B cell (primary cell): ENCODE results near the gene ELAC1. TPM values are rescaled to one million over a fixed set of nuclear protein-coding genes. Genes with fewer than 3 reads are reported as not detected.

Source experiments
- ATAC-seq: fragments of 200-7000 bp; cut with Tn5 transposase; one replicate; pipeline ENCODE4 v1.10.0; 2021; ENCODE audit warnings: low read depth, mild to moderate bottlenecking, moderate number of reproducible peaks, moderate library complexity
- CTCF ChIA-PET: fragments of 350-600 bp; sonication (Branson Sonifier 250); formaldehyde crosslinking; loops from one replicate; lab custom pipeline; 2021; ENCODE audit warnings: antibody characterized with exemption, inconsistent platforms; lab: Charles Lee
- POLR2A ChIA-PET: fragments of 350-600 bp; sonication (Branson Sonifier 250); formaldehyde crosslinking; loops from one replicate; lab custom pipeline; 2021; ENCODE audit warnings: antibody characterized with exemption; lab: Charles Lee
- DNase-seq: peaks from one replicate; pipeline ENCODE4 v3.0.0; 2013
- H2AFZ ChIP-seq: 2 replicates; pipeline ENCODE4 v1.6.1; 2012; ENCODE audit warnings: mild to moderate bottlenecking, low read depth, low read length; ENCODE audit not compliant: insufficient read depth, poor library complexity, severe bottlenecking
- H3K27ac ChIP-seq, 2 donors: 1 replicate in 1 of 2; 2 replicates in 1 of 2; pipeline ENCODE4 v1.5.1; 2012 to 2013; ENCODE audit warnings: low read length in 2 of 2, mild to moderate bottlenecking in 2 of 2, moderate library complexity in 1 of 2
- H3K27me3 ChIP-seq, 4 experiments: fragments of 200-600 bp in 1 of 4; sonication (generic) in 1 of 4; replicated peaks in 1 of 4; 1 replicate in 2 of 4; 2 replicates in 2 of 4; pipeline versions ENCODE4 v1.6.1 to v1.7.0; 2013 to 2016; ENCODE audit warnings: low read length in 3 of 4, mild to moderate bottlenecking in 2 of 4, mixed read lengths in 1 of 4, moderate library complexity in 1 of 4; ENCODE audit not compliant: insufficient read depth in 4 of 4, control insufficient read depth in 3 of 4; ENCODE audit errors: control extremely low read depth in 1 of 4
- H3K36me3 ChIP-seq, 2 experiments: replicated peaks in 1 of 2; 1 replicate in 1 of 2; 2 replicates in 1 of 2; pipeline versions ENCODE4 v1.6.1 to v1.7.1; 2013; ENCODE audit warnings: low read length in 1 of 2; ENCODE audit not compliant: insufficient read depth in 2 of 2, control insufficient read depth in 1 of 2; ENCODE audit errors: control extremely low read depth in 1 of 2, extremely low read depth in 1 of 2
- H3K4me1 ChIP-seq, 2 donors: fragments of 200-600 bp in 1 of 2; sonication (generic) in 1 of 2; 1 replicate in 1 of 2; 2 replicates in 1 of 2; pipeline versions ENCODE4 v1.5.1 to v1.6.1; 2013 to 2017; ENCODE audit warnings: low read length in 2 of 2; ENCODE audit not compliant: control insufficient read depth in 2 of 2, insufficient read depth in 2 of 2
- H3K4me2 ChIP-seq: replicated peaks from 2 replicates; pipeline ENCODE3; 2012; ENCODE audit warnings: mild to moderate bottlenecking, low read depth, low read length; ENCODE audit not compliant: poor library complexity, severe bottlenecking
- H3K4me3 ChIP-seq, 5 experiments: fragments of 200-600 bp in 1 of 5; sonication (generic) in 1 of 5; 1 replicate in 3 of 5; 2 replicates in 2 of 5; pipeline versions ENCODE4 v1.5.1 to v1.7.0; 2011 to 2016; ENCODE audit warnings: low read length in 4 of 5, mild to moderate bottlenecking in 4 of 5, low read depth in 2 of 5, control low read depth in 1 of 5, moderate library complexity in 1 of 5; ENCODE audit not compliant: insufficient read depth in 1 of 5; ENCODE audit errors: control extremely low read depth in 1 of 5, extremely low read depth in 1 of 5
- H3K79me2 ChIP-seq: fragments of 200-600 bp; sonication (generic); one replicate; pipeline ENCODE4 v1.6.0; 2016; ENCODE audit warnings: low read length; ENCODE audit not compliant: control insufficient read depth, insufficient read depth
- H3K9ac ChIP-seq: fragments of 200-600 bp; sonication (generic); 2 replicates; pipeline ENCODE4 v1.6.1; 2017; ENCODE audit warnings: mild to moderate bottlenecking, low read length, moderate library complexity
- H3K9me3 ChIP-seq, 3 donors: one replicate each; pipeline versions ENCODE4 v1.6.1 to v1.7.1; 2013; ENCODE audit warnings: low read length in 2 of 3; ENCODE audit not compliant: control insufficient read depth in 2 of 3, insufficient read depth in 1 of 3; ENCODE audit errors: control extremely low read depth in 1 of 3
- H4K20me1 ChIP-seq: 2 replicates; pipeline ENCODE4 v1.6.0; 2012; ENCODE audit warnings: mild to moderate bottlenecking, low read length; ENCODE audit not compliant: insufficient read depth, control insufficient read depth, poor library complexity, severe bottlenecking
- H3K27ac Mint-ChIP-seq: one replicate; pipeline ENCODE4 v1.8.0; 2021; ENCODE audit warnings: mixed read lengths
- H3K27me3 Mint-ChIP-seq: one replicate; pipeline ENCODE4 v1.8.0; 2021; ENCODE audit warnings: mixed read lengths
- H3K4me1 Mint-ChIP-seq: one replicate; pipeline ENCODE4 v1.8.0; 2021; ENCODE audit warnings: mixed read lengths
- H3K4me3 Mint-ChIP-seq: one replicate; pipeline ENCODE4 v1.8.0; 2021; ENCODE audit warnings: mixed read lengths
- H3K9me3 Mint-ChIP-seq: one replicate; pipeline ENCODE4 v1.8.0; 2022; ENCODE audit warnings: mixed read lengths; ENCODE audit not compliant: insufficient read depth
- CTCF ChIP-seq: fragments of 200-600 bp; IDR thresholded peaks from one replicate; pipeline ENCODE4 v1.8.0; 2022; ENCODE audit warnings: antibody characterized with exemption, mild to moderate bottlenecking
- EZH2 ChIP-seq: IDR thresholded peaks from 2 replicates; pipeline ENCODE4 v1.6.1; 2012; ENCODE audit warnings: borderline replicate concordance, low read depth, mild to moderate bottlenecking, moderate library complexity, low read length; ENCODE audit not compliant: insufficient read depth, poor library complexity, severe bottlenecking
- WGBS: methylation state at CpG from one replicate; pipeline ENCODE4 v1.1.5; 2013; ENCODE audit warnings: missing lambda C conversion rate; ENCODE audit not compliant: insufficient coverage; 5-methylcytosine and 5-hydroxymethylcytosine counted together
- intact Hi-C: fragments of 100-400 bp; cut with micrococcal nuclease; formaldehyde crosslinking; loops from one replicate; pipeline ENCODE4 v1.10.0; 2022
- polyA plus RNA-seq: library from polyadenylated mRNA; depleted of rRNA; stranded (reverse); fragments of >200 nt; gene quantifications from 2 replicates; pipeline ENCODE4 v1.2.3, GENCODE V29; 2012
- total RNA-seq, 2 donors: library from RNA; stranded (reverse); fragments of 120-200 nt in 1 of 2; gene quantifications; 1 replicate in 1 of 2; 2 replicates in 1 of 2; pipeline versions ENCODE4 v1.2.3 to v1.2.4, GENCODE V29; 2013 to 2022

The ELAC1 gene
- total and polyA plus RNA-seq, 2 donors (not counting 1 experiment from before 2014, with no cell fraction given): 3.8 to 9.9 TPM

GRCh38 chr18:50926521-50926920 lies 41.3 kb upstream of the ELAC1 start:
- H3K36me3 ChIP-seq: peaks cover 10 to 55% of the 10 kb centered on the region in 2 experiments

GRCh38 chr18:50928551-50928950 lies 39.3 kb upstream of the ELAC1 start:
- no peaks in the 10 kb centered on the region for H3K27me3 Mint-ChIP-seq
- WGBS: no CpG with 5 or more reads among the region's 2 CpGs

More at GRCh38 chr18:50926521-50926920, 41.3 kb upstream of the ELAC1 start:
- intact Hi-C loops: no loop called here
- CTCF ChIA-PET: interaction anchor here (0.6 kb wide), 1 partner anchor 110 kb away, joined by 3 read pairs; no protein-coding TSS in a partner anchor
- TF ChIP-seq EZH2 (no peak), CTCF (no peak)
- no peak overlapping the region for H3K4me3 Mint-ChIP-seq
- ATAC-seq: no peak
- Histone ChIP-seq H3K4me2 (no peak overlapping the region), H3K27me3 (no peaks in the 10 kb centered on the region), H3K4me1 (no peaks in the 10 kb centered on the region), H3K9me3 (peaks cover 0 to 3% (median 0%) of the 10 kb centered on the region in 3 donors), H3K79me2 (peaks cover 3% of the 10 kb centered on the region), H4K20me1 (no peaks in the 10 kb centered on the region), H3K27ac (no peak overlapping the region), H3K9ac (no peak overlapping the region), H2AFZ (no peak overlapping the region), H3K4me3 (no peak overlapping the region)
- POLR2A ChIA-PET: no interaction called here
- H3K27me3 Mint-ChIP-seq: no peaks in the 10 kb centered on the region
- H3K4me1 Mint-ChIP-seq: no peaks in the 10 kb centered on the region
- H3K27ac Mint-ChIP-seq: no peak overlapping the region
- DNase-seq: no peak
- peaks cover 6% of the 10 kb centered on the region for H3K9me3 Mint-ChIP-seq

More at GRCh38 chr18:50928551-50928950, 39.3 kb upstream of the ELAC1 start:
- peaks cover 0 to 3% (median 0%) of the 10 kb centered on the region in 3 donors for H3K9me3 ChIP-seq
- no peak overlapping the region for H3K27ac ChIP-seq
- POLR2A ChIA-PET: no interaction called here
- H3K79me2 ChIP-seq: peaks cover 3% of the 10 kb centered on the region
- intact Hi-C loops: no loop called here
- H3K36me3 ChIP-seq: peaks cover 8 to 48% of the 10 kb centered on the region in 2 experiments
- no peak for DNase-seq
- no peaks in the 10 kb centered on the region for H3K4me1 Mint-ChIP-seq
- no peak overlapping the region for H3K27ac Mint-ChIP-seq
- no peak overlapping the region for H3K4me3 ChIP-seq
- CTCF ChIA-PET: no interaction called here
- ATAC-seq: no peak
- no peak overlapping the region for H3K9ac ChIP-seq
- no peak overlapping the region for H3K4me3 Mint-ChIP-seq
- no peaks in the 10 kb centered on the region for H3K27me3 ChIP-seq
- H2AFZ ChIP-seq: no peak overlapping the region
- no peaks in the 10 kb centered on the region for H3K4me1 ChIP-seq
- TF ChIP-seq EZH2 (no peak), CTCF (no peak)
- H3K4me2 ChIP-seq: no peak overlapping the region
- no peaks in the 10 kb centered on the region for H4K20me1 ChIP-seq
- H3K9me3 Mint-ChIP-seq: peaks cover 6% of the 10 kb centered on the region
